Mesenchymal stem cell (in vitro differentiated cells and primary cell): ENCODE data around the gene PEX5L.
A peak's percentile ranks its signal among the peaks of the same experiment; 100 is the strongest.

Experiments
- DNase-seq: peaks from one replicate; pipeline ENCODE4 v3.0.0-alpha.2; 2013
- H2AFZ ChIP-seq: one replicate; pipeline ENCODE4 v1.6.1; 2013; ENCODE audit warnings: low read depth, mild to moderate bottlenecking, control low read depth, inconsistent platforms, low read length, moderate library complexity
- H2AK5ac ChIP-seq: 2 replicates; pipeline ENCODE4 v1.6.1; 2013; ENCODE audit warnings: low read length, moderate library complexity, mild to moderate bottlenecking, inconsistent platforms; ENCODE audit not compliant: severe bottlenecking
- H2BK120ac ChIP-seq: one replicate; pipeline ENCODE4 v1.6.1; 2013; ENCODE audit warnings: low read depth, mild to moderate bottlenecking, inconsistent platforms, low read length, moderate library complexity
- H2BK12ac ChIP-seq, 2 experiments: one replicate each; pipeline ENCODE4 v1.6.1; 2013; ENCODE audit warnings: inconsistent platforms in 2 of 2, low read length in 2 of 2, mild to moderate bottlenecking in 2 of 2, moderate library complexity in 2 of 2, control low read depth in 1 of 2
- H2BK15ac ChIP-seq: one replicate; pipeline ENCODE4 v1.6.1; 2013; ENCODE audit warnings: mild to moderate bottlenecking, low read depth, inconsistent platforms; ENCODE audit not compliant: poor library complexity, severe bottlenecking
- H2BK5ac ChIP-seq: 2 replicates; pipeline ENCODE4 v1.6.1; 2013; ENCODE audit warnings: low read depth, mild to moderate bottlenecking, low read length, control low read depth, inconsistent platforms; ENCODE audit not compliant: poor library complexity, severe bottlenecking
- H3K14ac ChIP-seq, 2 experiments: one replicate each; pipeline ENCODE4 v1.6.1; 2013; ENCODE audit warnings: inconsistent platforms in 2 of 2, low read length in 2 of 2, control low read depth in 1 of 2, mild to moderate bottlenecking in 1 of 2, moderate library complexity in 1 of 2
- H3K18ac ChIP-seq, 2 experiments: one replicate each; pipeline ENCODE4 v1.6.1; 2013; ENCODE audit warnings: inconsistent platforms in 2 of 2, low read length in 2 of 2, control low read depth in 1 of 2, low read depth in 1 of 2, mild to moderate bottlenecking in 1 of 2
- H3K23ac ChIP-seq, 2 experiments: one replicate each; pipeline ENCODE4 v1.6.1; 2013; ENCODE audit warnings: inconsistent platforms in 2 of 2, low read length in 2 of 2, mild to moderate bottlenecking in 2 of 2, moderate library complexity in 2 of 2, control low read depth in 1 of 2
- H3K27ac ChIP-seq: 2 replicates; pipeline ENCODE4 v1.5.1; 2013; ENCODE audit warnings: mild to moderate bottlenecking, moderate library complexity, low read length, control low read depth, inconsistent platforms; ENCODE audit not compliant: poor library complexity, severe bottlenecking
- H3K27me3 ChIP-seq, 2 experiments: 2 replicates each; pipeline versions ENCODE4 v1.6.1 to v1.7.0; 2013; ENCODE audit warnings: low read length in 2 of 2, mild to moderate bottlenecking in 2 of 2, moderate library complexity in 2 of 2, control low read depth in 1 of 2, inconsistent platforms in 1 of 2; ENCODE audit not compliant: control insufficient read depth in 1 of 2, insufficient read depth in 1 of 2
- H3K36me3 ChIP-seq, 2 experiments: 2 replicates each; pipeline versions ENCODE4 v1.6.1 to v1.7.0; 2013; ENCODE audit warnings: low read length in 2 of 2, control low read depth in 1 of 2, inconsistent platforms in 1 of 2, low read depth in 1 of 2, mild to moderate bottlenecking in 1 of 2; ENCODE audit not compliant: insufficient read depth in 2 of 2, control insufficient read depth in 1 of 2
- H3K4ac ChIP-seq, 2 experiments: one replicate each; pipeline ENCODE4 v1.6.1; 2013; ENCODE audit warnings: inconsistent platforms in 2 of 2, low read length in 2 of 2, mild to moderate bottlenecking in 2 of 2, moderate library complexity in 2 of 2, control low read depth in 1 of 2, low read depth in 1 of 2
- H3K4me1 ChIP-seq: 2 replicates; pipeline ENCODE4 v1.6.1; 2013; ENCODE audit warnings: low read depth, low read length, control low read depth; ENCODE audit not compliant: control insufficient read depth, insufficient read depth
- H3K4me2 ChIP-seq: 2 replicates; pipeline ENCODE4 v1.6.1; 2013; ENCODE audit warnings: low read length, mild to moderate bottlenecking, inconsistent platforms; ENCODE audit not compliant: poor library complexity, severe bottlenecking
- H3K4me3 ChIP-seq, 2 experiments: 2 replicates each; pipeline versions ENCODE4 v1.5.1 to v1.7.0; 2013; ENCODE audit warnings: low read length in 2 of 2, mild to moderate bottlenecking in 2 of 2, control low read depth in 1 of 2, low read depth in 1 of 2; ENCODE audit not compliant: insufficient read depth in 1 of 2
- H3K79me1 ChIP-seq: replicated peaks from 2 replicates; pipeline ENCODE4 v1.6.1; 2013; ENCODE audit warnings: mild to moderate bottlenecking, control low read depth, low read length, inconsistent platforms; ENCODE audit not compliant: poor library complexity, severe bottlenecking
- H3K9ac ChIP-seq: 2 replicates; pipeline ENCODE4 v1.7.0; 2013; ENCODE audit warnings: mild to moderate bottlenecking, low read length, moderate library complexity
- H3K9me3 ChIP-seq: 2 replicates; pipeline ENCODE4 v1.7.0; 2013; ENCODE audit warnings: mild to moderate bottlenecking, low read length; ENCODE audit not compliant: control insufficient read depth
- H4K8ac ChIP-seq: one replicate; pipeline ENCODE4 v1.6.1; 2013; ENCODE audit warnings: inconsistent platforms, mild to moderate bottlenecking, low read length, moderate library complexity
- H4K91ac ChIP-seq: one replicate; pipeline ENCODE4 v1.6.1; 2013; ENCODE audit warnings: mild to moderate bottlenecking, low read length, inconsistent platforms
- WGBS: methylation state at CpG from one replicate; pipeline ENCODE4 v1.1.7; 2013; ENCODE audit warnings: mixed read lengths; 5-methylcytosine and 5-hydroxymethylcytosine counted together

Gene PEX5L

DNA sequence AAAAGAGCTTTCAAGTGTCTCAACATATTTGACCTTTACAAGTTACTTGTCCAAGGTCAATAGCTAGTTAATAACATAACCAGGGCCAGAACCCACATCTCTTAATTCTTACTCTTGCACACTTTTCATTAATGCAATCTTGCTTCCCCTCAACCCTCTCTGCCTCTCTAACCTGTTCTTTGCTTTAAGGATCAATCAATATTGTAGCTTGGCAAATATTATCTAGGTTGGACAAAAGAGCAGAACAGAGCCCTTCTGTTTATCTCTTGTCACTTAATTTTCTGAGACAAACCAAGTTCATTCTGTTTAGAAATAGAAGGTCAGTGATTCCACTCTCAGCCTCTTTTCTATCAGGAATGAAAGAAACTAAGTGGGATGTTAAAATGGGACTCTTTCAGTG is 203.4 kb downstream of the PEX5L start:
- Histone ChIP-seq H3K14ac (no peak overlapping the region), H3K23ac (no peak overlapping the region), H3K27ac (no peak overlapping the region), H3K18ac (no peak overlapping the region), H2BK120ac (no peak overlapping the region), H4K8ac (no peak overlapping the region), H2AK5ac (no peak overlapping the region), H2BK12ac (no peak overlapping the region), H2AFZ (no peak overlapping the region), H3K4me2 (no peak overlapping the region), H3K4me1 (no peaks in the 10 kb centered on the region), H3K9me3 (no peaks in the 10 kb centered on the region), H2BK5ac (no peak overlapping the region), H4K91ac (no peak overlapping the region), H3K36me3 (no peaks in the 10 kb centered on the region), H3K4me3 (no peak overlapping the region), H2BK15ac (no peak overlapping the region), H3K4ac (no peak overlapping the region), H3K27me3 (peaks cover 0 to 7% of the 10 kb centered on the region in 2 experiments), H3K9ac (no peak overlapping the region), H3K79me1 (no peaks in the 10 kb centered on the region)
- DNase-seq: no peak

DNA sequence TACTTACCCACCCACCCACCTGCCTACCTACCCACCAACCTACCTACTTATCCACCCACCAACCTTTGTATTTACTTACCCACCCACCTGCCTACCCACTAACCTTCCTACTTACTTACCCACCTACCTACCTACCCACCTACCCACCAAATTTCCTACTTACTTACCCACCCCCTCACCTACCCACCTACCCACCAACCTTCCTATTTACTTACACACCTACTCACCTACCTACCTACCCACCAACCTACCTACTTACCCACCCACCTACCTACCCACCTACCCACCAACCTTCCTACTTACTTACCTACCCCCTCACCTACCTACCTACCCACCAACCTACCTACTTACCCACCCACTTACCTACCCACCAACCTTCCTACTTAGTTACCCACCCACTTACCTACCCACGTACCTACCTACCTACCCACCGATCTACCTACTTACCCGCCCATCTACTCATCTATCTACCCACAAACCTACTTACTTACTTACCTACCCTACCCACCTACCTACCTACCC is 204.3 kb downstream of the PEX5L start:
- no peaks in the 10 kb centered on the region for H3K4me1 ChIP-seq
- H3K14ac ChIP-seq: peak overlapping the region in 1 of 2 experiments; percentile 48
- no peak overlapping the region for H3K27ac ChIP-seq
- H3K9me3 ChIP-seq: no peaks in the 10 kb centered on the region
- no peak overlapping the region for H2AFZ ChIP-seq
- H3K27me3 ChIP-seq: peaks cover 0 to 7% of the 10 kb centered on the region in 2 experiments
- no peak overlapping the region for H2BK5ac ChIP-seq
- H2BK120ac ChIP-seq: no peak overlapping the region
- H3K18ac ChIP-seq: no peak overlapping the region
- H3K4me2 ChIP-seq: no peak overlapping the region
- no peak overlapping the region for H2BK12ac ChIP-seq
- no peak overlapping the region for H3K9ac ChIP-seq
- H2AK5ac ChIP-seq: no peak overlapping the region
- H3K4ac ChIP-seq: no peak overlapping the region
- 79% methylated on average over 3 of the region's 3 CpGs for WGBS
- H4K8ac ChIP-seq: no peak overlapping the region
- no peaks in the 10 kb centered on the region for H3K79me1 ChIP-seq
- no peak overlapping the region for H4K91ac ChIP-seq
- no peak overlapping the region for H2BK15ac ChIP-seq
- no peak overlapping the region for H3K4me3 ChIP-seq
- no peaks in the 10 kb centered on the region for H3K36me3 ChIP-seq
- H3K23ac ChIP-seq: no peak overlapping the region
- no peak for DNase-seq

GRCh38 chr3:179829401-179829800 is 207.3 kb downstream of the PEX5L start:
- H2BK120ac ChIP-seq: no peak overlapping the region
- no peak overlapping the region for H3K18ac ChIP-seq
- no peak overlapping the region for H2BK15ac ChIP-seq
- no peak overlapping the region for H2AK5ac ChIP-seq
- H4K91ac ChIP-seq: no peak overlapping the region
- 83% methylated on average over 3 of the region's 5 CpGs for WGBS
- H3K4ac ChIP-seq: no peak overlapping the region
- no peaks in the 10 kb centered on the region for H3K36me3 ChIP-seq
- H2AFZ ChIP-seq: no peak overlapping the region
- no peak for DNase-seq
- H3K9me3 ChIP-seq: no peaks in the 10 kb centered on the region
- H3K27me3 ChIP-seq: peaks cover 0 to 7% of the 10 kb centered on the region in 2 experiments
- no peak overlapping the region for H3K14ac ChIP-seq
- H3K4me2 ChIP-seq: no peak overlapping the region
- no peak overlapping the region for H2BK5ac ChIP-seq
- no peak overlapping the region for H3K4me3 ChIP-seq
- no peak overlapping the region for H3K27ac ChIP-seq
- H3K9ac ChIP-seq: no peak overlapping the region
- H3K79me1 ChIP-seq: no peaks in the 10 kb centered on the region
- H3K4me1 ChIP-seq: peaks cover 1% of the 10 kb centered on the region
- no peak overlapping the region for H4K8ac ChIP-seq
- H3K23ac ChIP-seq: no peak overlapping the region
- no peak overlapping the region for H2BK12ac ChIP-seq

DNA sequence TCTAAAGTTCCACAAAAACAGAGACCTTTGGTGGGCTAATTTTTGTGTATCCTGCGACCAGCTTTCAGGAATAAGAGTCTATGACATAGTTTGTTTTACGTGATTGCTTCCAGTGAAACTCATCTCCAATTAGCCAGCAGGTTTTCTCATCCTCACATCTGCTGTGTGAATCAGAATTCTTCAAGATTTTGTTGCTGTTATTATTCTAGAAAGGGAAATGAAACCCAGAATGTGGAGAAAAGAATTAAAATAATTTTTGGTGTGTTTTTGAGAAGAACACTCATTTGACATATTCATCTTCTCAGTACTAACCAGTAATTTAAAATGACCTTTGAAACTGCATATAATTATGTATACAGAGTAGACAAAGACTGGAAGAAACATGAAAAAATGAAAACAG is 208.0 kb downstream of the PEX5L start:
- H2BK12ac ChIP-seq: no peak overlapping the region
- no peak overlapping the region for H3K14ac ChIP-seq
- H2BK15ac ChIP-seq: no peak overlapping the region
- H3K27ac ChIP-seq: no peak overlapping the region
- H3K27me3 ChIP-seq: peaks cover 0 to 7% of the 10 kb centered on the region in 2 experiments
- no peak overlapping the region for H2AK5ac ChIP-seq
- no peak overlapping the region for H3K4me2 ChIP-seq
- peaks cover 1% of the 10 kb centered on the region for H3K4me1 ChIP-seq
- 67% methylated on average over 1 of the region's 2 CpGs for WGBS
- no peaks in the 10 kb centered on the region for H3K9me3 ChIP-seq
- no peak overlapping the region for H3K4ac ChIP-seq
- DNase-seq: no peak
- H2BK5ac ChIP-seq: no peak overlapping the region
- H4K91ac ChIP-seq: no peak overlapping the region
- no peak overlapping the region for H4K8ac ChIP-seq
- no peak overlapping the region for H3K9ac ChIP-seq
- H2AFZ ChIP-seq: no peak overlapping the region
- no peak overlapping the region for H2BK120ac ChIP-seq
- H3K79me1 ChIP-seq: no peaks in the 10 kb centered on the region
- no peak overlapping the region for H3K23ac ChIP-seq
- H3K36me3 ChIP-seq: no peaks in the 10 kb centered on the region
- no peak overlapping the region for H3K4me3 ChIP-seq
- no peak overlapping the region for H3K18ac ChIP-seq
